GM23338 (cell line): Measurements from ENCODE around the gene FRMD4A. TPM values are rescaled to one million over a fixed set of nuclear protein-coding genes. Genes with fewer than 3 reads are reported as not detected.

Experiments
- ATAC-seq: fragments of 200-7000 bp; cut with Tn5 transposase; 3 replicates; pipeline ENCODE4 v1.9.1; 2020
- DNase-seq: peaks from one replicate; pipeline ENCODE4 v3.0.0-alpha.2; 2015; ENCODE audit warnings: low spot score
- H2AFZ ChIP-seq: fragments of 200-600 bp; sonication (generic); 2 replicates; pipeline ENCODE4 v1.8.0; 2016; ENCODE audit warnings: antibody characterized with exemption, mild to moderate bottlenecking, moderate library complexity
- H3F3A ChIP-seq: fragments of 200-600 bp; sonication (generic); replicated peaks from 2 replicates; pipeline ENCODE4 v1.8.0; 2017; ENCODE audit warnings: antibody characterized with exemption, mixed run types, low read depth
- H3K27ac ChIP-seq: fragments of 200-600 bp; sonication (generic); 2 replicates; pipeline ENCODE4 v1.6.1; 2016; ENCODE audit warnings: low read depth
- H3K27me3 ChIP-seq: fragments of 200-600 bp; sonication (generic); 2 replicates; pipeline ENCODE4 v1.8.0; 2016; ENCODE audit warnings: mild to moderate bottlenecking, mixed run types, moderate library complexity; ENCODE audit not compliant: insufficient read depth
- H3K36me3 ChIP-seq: fragments of 200-600 bp; sonication (generic); 2 replicates; pipeline ENCODE4 v1.8.0; 2016; ENCODE audit warnings: mild to moderate bottlenecking; ENCODE audit not compliant: insufficient read depth
- H3K4me1 ChIP-seq: fragments of 200-600 bp; sonication (generic); 2 replicates; pipeline ENCODE4 v1.8.0; 2016; ENCODE audit warnings: mild to moderate bottlenecking, moderate library complexity; ENCODE audit not compliant: insufficient read depth
- H3K4me2 ChIP-seq: fragments of 200-600 bp; sonication (generic); 2 replicates; pipeline ENCODE4 v1.7.1; 2017; ENCODE audit warnings: mixed run types
- H3K4me3 ChIP-seq: fragments of 200-600 bp; sonication (generic); 2 replicates; pipeline ENCODE4 v1.6.1; 2016; ENCODE audit warnings: mixed run types
- H3K79me2 ChIP-seq: fragments of 200-600 bp; sonication (generic); replicated peaks from 2 replicates; pipeline ENCODE4 v1.8.0; 2017; ENCODE audit warnings: mild to moderate bottlenecking; ENCODE audit not compliant: insufficient read depth
- H3K9me2 ChIP-seq: fragments of 200-600 bp; sonication (generic); 2 replicates; pipeline ENCODE4 v1.8.0; 2017; ENCODE audit not compliant: insufficient read depth
- H4K20me1 ChIP-seq: fragments of 200-600 bp; sonication (generic); replicated peaks from 2 replicates; pipeline ENCODE4 v1.8.0; 2017; ENCODE audit warnings: mild to moderate bottlenecking; ENCODE audit not compliant: insufficient read depth
- H3K27ac Mint-ChIP-seq: 2 replicates; pipeline ENCODE4 v1.8.0; 2020; ENCODE audit warnings: inconsistent platforms, mild to moderate bottlenecking, moderate library complexity, mixed read lengths
- H3K27me3 Mint-ChIP-seq: 3 replicates; pipeline ENCODE4 v1.8.0; 2022; ENCODE audit warnings: low read depth, mild to moderate bottlenecking, moderate library complexity, mixed read lengths, inconsistent platforms; ENCODE audit not compliant: insufficient read depth, poor library complexity
- H3K36me3 Mint-ChIP-seq: 3 replicates; pipeline ENCODE4 v1.8.0; 2021; ENCODE audit warnings: low read depth, mild to moderate bottlenecking, inconsistent platforms, moderate library complexity, mixed read lengths
- H3K4me1 Mint-ChIP-seq: 3 replicates; pipeline ENCODE4 v1.8.0; 2020; ENCODE audit warnings: mild to moderate bottlenecking, inconsistent platforms, mixed read lengths
- H3K4me3 Mint-ChIP-seq: 3 replicates; pipeline ENCODE4 v1.8.0; 2021; ENCODE audit warnings: moderate library complexity, mild to moderate bottlenecking, inconsistent platforms, mixed read lengths
- H3K9me3 Mint-ChIP-seq: 3 replicates; pipeline ENCODE4 v1.8.0; 2020; ENCODE audit warnings: moderate library complexity, mild to moderate bottlenecking, inconsistent platforms, mixed read lengths
- CREB1 ChIP-seq: fragments of 250-450 bp; sonication (Bioruptor Pico); IDR thresholded peaks from 2 replicates; pipeline ENCODE4 v1.5.0; 2020; ENCODE audit warnings: low read depth, mild to moderate bottlenecking, moderate library complexity
- ETS1 ChIP-seq: IDR thresholded peaks from 2 replicates; pipeline ENCODE4 v1.6.1; 2016; ENCODE audit warnings: antibody characterized with exemption
- EZH2phosphoT487 ChIP-seq: fragments of 200-600 bp; sonication (generic); IDR thresholded peaks from one replicate; pipeline ENCODE4 v1.8.1; 2018; ENCODE audit warnings: antibody characterized with exemption; ENCODE audit not compliant: unreplicated experiment
- JUNB ChIP-seq: IDR thresholded peaks from one replicate; pipeline ENCODE4 v1.6.1; 2016; ENCODE audit warnings: antibody characterized with exemption; ENCODE audit not compliant: unreplicated experiment
- NANOG ChIP-seq: IDR thresholded peaks from 2 replicates; pipeline ENCODE4 v1.6.1; 2016; ENCODE audit warnings: antibody characterized with exemption, borderline replicate concordance
- POLR2AphosphoS5 ChIP-seq: IDR thresholded peaks from 2 replicates; pipeline ENCODE4 v1.6.1; 2016; ENCODE audit warnings: antibody characterized with exemption, low read depth
- REST ChIP-seq: IDR thresholded peaks from one replicate; pipeline ENCODE4 v1.6.1; 2018; ENCODE audit warnings: antibody characterized with exemption; ENCODE audit not compliant: unreplicated experiment
- ZNF114 ChIP-seq: fragments of 250-450 bp; sonication (Bioruptor Pico); IDR thresholded peaks from 2 replicates; pipeline ENCODE4 v1.5.0; 2020; ENCODE audit warnings: mild to moderate bottlenecking, moderate library complexity
- polyA plus RNA-seq: library from polyadenylated mRNA; unstranded; fragments of >200 nt; fragmentation: Nextera tagmentation; extraction: Ambion mirVana; gene quantifications from 2 replicates; pipeline ENCODE4 v1.2.1, GENCODE V29; 2016
- total RNA-seq: library from RNA; depleted of rRNA; stranded (reverse); fragments of >200 nt; shearing (Covaris generic); gene quantifications from 2 replicates; pipeline ENCODE4 v1.2.3, GENCODE V29; 2014
- TF ChIP-seq, protein P1 (sequence below), 2 experiments: fragments of 200-600 bp in 1 of 2; sonication (generic) in 1 of 2; conservative IDR thresholded peaks; 2 replicates each; pipeline versions ENCODE4 v1.5.1 to v1.6.1; 2016 to 2017; ENCODE audit warnings: antibody characterized with exemption in 2 of 2, low read depth in 2 of 2, mild to moderate bottlenecking in 2 of 2, moderate library complexity in 1 of 2

The FRMD4A gene
- total and polyA plus RNA-seq, 2 experiments from 2014 or later, result 14.0 to 20.1 TPM

GRCh38 chr10:14180911-14181566 lies 149.7 kb downstream of the FRMD4A start:
- Histone ChIP-seq H3K79me2 (no peaks in the 10 kb centered on the region), H3K27ac (no peak overlapping the region), H2AFZ (0 out of 2 replicates have a peak overlapping the region, but pooled peaks have one; percentile 8), H3K4me2 (no peak overlapping the region), H3K4me3 (no peak overlapping the region), H3F3A (peaks cover 2% of the 10 kb centered on the region; the same call in 1 of the 2 replicates), H3K36me3 (no peaks in the 10 kb centered on the region), H3K4me1 (peaks cover 5% of the 10 kb centered on the region), H4K20me1 (no peaks in the 10 kb centered on the region), H3K27me3 (no peaks in the 10 kb centered on the region), H3K9me2 (no peaks in the 10 kb centered on the region)
- peaks cover 13% of the 10 kb centered on the region for H3K4me1 Mint-ChIP-seq
- ATAC-seq (no peak), DNase-seq (no peak)
- H3K36me3 Mint-ChIP-seq, result no peaks in the 10 kb centered on the region
- H3K4me3 Mint-ChIP-seq, result no peak overlapping the region
- H3K9me3 Mint-ChIP-seq, result peaks cover 3% of the 10 kb centered on the region; the same call in 2 of the 3 replicates
- TF ChIP-seq, protein P1, sequence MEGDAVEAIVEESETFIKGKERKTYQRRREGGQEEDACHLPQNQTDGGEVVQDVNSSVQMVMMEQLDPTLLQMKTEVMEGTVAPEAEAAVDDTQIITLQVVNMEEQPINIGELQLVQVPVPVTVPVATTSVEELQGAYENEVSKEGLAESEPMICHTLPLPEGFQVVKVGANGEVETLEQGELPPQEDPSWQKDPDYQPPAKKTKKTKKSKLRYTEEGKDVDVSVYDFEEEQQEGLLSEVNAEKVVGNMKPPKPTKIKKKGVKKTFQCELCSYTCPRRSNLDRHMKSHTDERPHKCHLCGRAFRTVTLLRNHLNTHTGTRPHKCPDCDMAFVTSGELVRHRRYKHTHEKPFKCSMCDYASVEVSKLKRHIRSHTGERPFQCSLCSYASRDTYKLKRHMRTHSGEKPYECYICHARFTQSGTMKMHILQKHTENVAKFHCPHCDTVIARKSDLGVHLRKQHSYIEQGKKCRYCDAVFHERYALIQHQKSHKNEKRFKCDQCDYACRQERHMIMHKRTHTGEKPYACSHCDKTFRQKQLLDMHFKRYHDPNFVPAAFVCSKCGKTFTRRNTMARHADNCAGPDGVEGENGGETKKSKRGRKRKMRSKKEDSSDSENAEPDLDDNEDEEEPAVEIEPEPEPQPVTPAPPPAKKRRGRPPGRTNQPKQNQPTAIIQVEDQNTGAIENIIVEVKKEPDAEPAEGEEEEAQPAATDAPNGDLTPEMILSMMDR (conservative IDR thresholded peaks at IDR 0.05; ENCODE audit: low read depth in 2 of 2), result no peak
- no peak for TF ChIP-seq JUNB
- TF ChIP-seq EZH2phosphoT487, result no peak
- TF ChIP-seq ZNF114 (CRISPR knock-in tag), result no peak
- no peak for TF ChIP-seq POLR2AphosphoS5
- no peak for TF ChIP-seq NANOG
- TF ChIP-seq ETS1, result no peak
- no peak for TF ChIP-seq REST
- TF ChIP-seq CREB1 (CRISPR knock-in tag), result no peak
- H3K27ac Mint-ChIP-seq, result no peak overlapping the region
- H3K27me3 Mint-ChIP-seq, result peaks cover 11% of the 10 kb centered on the region
